ENCODE data around the gene ASB1.

ASB1 gene

DNA sequence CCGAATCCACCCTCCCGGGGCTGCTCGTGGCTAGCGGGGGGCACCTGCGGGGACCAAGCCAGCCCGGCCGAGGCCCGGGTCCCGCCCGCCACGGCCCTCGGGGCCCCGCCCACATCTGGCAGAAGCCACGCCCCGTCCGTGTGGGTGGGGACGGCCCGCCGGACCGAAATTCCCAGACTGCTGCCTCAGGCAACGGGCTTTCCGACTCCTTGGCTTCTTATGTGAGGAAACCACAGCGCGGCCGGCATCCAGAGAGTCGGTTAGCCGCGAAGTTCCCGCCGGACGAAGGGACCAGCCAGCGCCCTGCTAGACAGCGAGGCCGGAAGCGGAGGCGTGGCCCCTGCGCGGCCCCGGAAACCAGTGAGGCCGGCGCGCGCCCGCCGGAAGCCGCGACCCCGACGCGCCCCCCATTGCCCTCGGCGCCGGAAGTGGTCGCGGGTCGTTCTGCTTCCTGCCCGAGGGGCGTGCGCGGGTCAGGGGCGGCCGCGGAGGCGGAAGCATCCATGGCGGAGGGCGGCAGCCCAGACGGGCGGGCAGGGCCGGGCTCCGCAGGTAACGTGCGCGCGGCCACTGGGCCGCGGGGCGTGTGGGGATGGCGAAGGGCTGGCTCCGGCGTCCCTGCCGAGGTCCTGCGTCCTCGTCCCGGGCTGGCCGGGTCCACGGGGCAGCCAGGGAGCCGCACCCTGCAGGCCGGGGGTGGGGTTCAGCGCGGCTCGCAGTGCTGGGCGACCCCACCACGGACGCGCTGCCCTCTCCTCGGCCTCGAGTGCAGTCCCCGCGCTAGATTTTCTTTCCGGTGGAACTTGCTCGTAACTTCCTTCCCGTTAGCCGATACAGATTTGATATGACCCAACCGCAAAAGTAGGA, at the start of gene ASB1:
Gene ASB1 (plus strand): TSS at position 360 of the 867 bp plus-strand sequence. CDS start 144 bp downstream, at position 504.
- DNase-seq, result no peak

DNA sequence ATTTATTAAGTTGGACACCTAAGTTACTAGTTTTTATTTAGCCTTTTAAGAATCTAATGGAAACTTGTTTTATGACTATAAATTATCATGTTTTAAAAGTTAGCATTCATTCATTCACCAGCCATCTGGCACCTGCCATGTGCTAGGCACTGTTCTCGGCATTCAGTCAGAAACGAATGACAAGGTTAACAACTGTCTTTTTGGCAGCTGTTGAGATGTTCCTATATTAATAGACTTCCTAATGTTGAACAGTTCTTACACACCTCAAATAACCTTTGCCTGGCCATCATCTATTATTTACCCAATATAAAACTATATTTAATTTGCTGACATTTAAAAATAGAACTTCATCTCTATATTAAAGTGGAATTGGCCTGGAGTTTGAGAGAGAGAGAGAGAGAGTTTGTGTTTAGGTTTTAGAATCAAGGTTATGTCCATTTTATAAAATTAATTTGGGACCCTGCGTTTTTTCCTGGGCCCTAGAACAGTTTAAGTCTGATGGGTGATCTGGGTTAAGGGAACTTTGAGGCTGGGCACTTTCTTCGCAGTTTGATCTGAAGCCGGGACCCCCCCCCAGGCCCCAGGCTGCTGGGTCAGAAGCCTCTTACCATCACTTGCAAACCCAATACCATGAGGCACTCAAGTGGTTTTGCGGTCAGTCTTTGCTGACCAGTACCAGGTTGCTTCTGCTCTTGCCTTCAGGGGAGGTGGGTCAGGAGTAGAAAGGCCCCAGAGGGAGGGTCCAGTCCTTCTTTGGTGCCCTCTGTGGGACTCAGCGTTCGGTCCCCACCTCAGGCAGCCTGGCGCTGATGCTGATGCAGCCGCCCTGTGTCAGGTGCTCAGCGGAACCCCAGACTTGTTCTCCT, 48.3 kb upstream of the ASB1 start:
- no peak for DNase-seq

GRCh38 chr2:238379096-238379810, 47.5 kb upstream of the ASB1 start:
- no peak for DNase-seq

DNA sequence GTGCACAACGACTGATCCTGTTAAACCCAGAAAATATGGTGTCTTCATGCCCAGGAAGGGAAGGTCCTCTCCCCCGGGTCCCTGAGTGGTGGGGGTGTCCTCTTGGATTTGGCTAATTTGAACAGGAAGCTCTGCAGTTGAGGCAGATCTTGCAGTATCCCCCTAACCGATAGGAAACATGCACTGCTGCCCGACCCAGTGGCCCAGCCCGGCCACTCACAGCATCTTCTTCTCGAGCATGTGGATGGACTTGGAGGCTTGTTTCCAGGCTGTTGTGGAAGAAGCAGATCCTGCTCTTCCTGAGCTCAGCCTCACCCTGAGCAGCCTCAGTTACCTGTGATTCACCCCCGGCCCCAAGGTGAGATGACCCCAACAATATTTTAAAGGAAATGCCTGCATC, 46.4 kb upstream of the ASB1 start:
- DNase-seq, result no peak

DNA sequence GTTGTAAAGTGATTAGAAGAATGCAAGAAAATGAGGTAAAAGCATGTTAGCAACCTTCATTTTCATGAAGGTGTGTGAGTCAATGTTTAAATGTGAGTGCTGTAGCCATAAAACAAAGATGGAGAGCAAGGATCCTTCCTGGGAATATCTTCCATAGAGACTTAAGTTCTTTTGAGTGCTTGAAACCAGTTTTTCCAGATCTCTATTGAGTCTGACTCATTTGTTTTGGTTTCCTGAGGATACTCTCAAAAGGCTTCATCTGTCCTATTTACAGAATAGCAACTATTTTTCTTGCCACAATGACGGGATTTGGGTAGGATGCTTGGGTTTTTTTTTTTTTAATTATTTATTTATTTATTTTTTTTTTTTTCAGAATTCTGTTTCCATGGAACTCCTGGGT, 45.9 kb upstream of the ASB1 start:
- DNase-seq, result no peak

GRCh38 chr2:238381341-238382115, 45.2 kb upstream of the ASB1 start:
- no peak for DNase-seq

DNA sequence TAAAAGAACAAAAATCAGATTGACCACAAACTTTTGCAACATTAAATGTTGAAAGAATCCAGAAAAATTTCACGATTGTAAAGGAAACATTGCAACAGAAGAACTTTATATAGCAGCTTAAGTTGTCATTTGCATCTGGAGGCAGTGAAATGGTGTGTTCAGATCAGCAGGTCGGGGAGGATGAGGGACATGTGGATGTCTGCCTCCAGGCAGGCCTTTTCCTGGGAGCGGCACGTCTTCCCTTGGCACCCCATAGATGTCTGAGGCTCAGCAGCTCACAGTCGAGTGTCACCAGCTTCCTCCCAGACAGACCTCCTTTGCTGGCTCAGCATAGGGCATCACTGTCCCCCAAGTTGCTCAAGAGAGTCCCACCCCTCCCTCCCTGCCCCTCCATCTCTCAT, 44.3 kb upstream of the ASB1 start:
- DNase-seq, result no peak

GRCh38 chr2:238383135-238383534, 43.6 kb upstream of the ASB1 start:
- no peak for DNase-seq

DNA sequence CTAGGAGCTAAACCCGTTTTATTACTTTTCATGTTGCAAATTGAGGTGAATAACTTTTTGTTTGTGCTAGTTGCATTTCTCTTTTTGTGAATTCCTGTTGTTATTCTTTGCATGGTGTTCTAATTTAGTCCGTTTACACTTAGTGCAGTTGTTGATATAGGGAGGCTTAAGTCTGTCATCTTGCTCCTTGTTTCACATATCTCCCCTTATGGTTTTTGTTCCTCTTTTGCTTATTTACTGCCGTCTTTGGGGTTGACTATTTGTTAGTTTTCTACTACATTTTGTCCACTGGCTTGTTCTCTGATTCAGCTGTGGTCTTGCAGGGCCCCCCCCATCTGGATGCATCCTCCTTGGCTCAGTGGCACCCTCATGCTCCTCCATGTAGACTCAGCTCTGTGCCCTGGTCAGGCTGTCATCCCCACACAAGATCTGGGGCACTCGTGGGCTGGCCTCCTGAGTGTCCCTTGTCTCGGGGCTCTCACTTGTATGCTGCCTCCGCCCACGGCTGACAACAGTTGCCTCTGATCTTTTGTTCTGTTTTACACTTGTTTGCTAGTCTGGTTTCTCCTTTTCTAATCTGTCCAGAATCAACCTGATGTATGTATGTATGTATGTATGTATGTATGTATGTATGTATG, 42.9 kb upstream of the ASB1 start:
- no peak for DNase-seq

DNA sequence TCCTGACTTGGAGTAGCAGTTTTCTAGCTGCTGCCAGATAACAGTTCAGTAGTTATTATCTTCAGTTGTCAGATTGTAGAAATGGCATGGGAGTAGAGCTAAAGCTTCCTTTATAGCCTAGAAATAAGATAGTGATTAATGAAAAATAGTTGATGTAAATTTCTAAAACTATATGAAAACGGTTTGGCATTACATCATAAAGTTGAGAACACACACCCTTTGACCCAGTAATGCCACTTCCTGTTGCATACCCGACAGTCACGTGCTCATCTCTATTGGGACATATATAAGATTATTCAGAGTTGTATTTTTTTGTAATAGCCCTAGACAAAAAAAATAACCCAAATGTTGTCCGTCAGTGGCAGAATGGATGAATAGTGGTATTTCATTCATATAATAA, 39.4 kb upstream of the ASB1 start:
- no peak for DNase-seq

DNA sequence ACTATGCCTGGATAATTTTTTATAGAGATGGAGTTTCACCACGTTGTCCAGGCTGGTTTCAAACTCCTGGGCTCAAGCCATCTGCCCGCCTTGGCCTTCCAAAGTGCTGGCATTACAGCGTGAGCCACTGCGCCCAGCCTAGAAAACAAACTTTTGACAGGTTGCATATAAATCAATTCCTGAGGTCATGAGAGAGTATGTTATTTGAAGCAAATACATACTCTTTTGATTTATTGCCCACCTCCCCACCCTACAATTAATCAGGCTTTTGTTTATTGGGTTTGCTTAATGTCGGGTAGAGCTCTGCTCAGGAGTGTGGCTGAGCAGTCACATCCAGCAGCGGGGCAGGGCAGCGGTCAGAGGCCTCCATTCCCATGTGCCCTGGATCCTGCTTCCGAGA, 37.9 kb upstream of the ASB1 start:
- no peak for DNase-seq

- peak; percentile 61 for DNase-seq
Measured at GRCh38 chr2:238389988-238390589, 36.6 kb upstream of the ASB1 start.

DNA sequence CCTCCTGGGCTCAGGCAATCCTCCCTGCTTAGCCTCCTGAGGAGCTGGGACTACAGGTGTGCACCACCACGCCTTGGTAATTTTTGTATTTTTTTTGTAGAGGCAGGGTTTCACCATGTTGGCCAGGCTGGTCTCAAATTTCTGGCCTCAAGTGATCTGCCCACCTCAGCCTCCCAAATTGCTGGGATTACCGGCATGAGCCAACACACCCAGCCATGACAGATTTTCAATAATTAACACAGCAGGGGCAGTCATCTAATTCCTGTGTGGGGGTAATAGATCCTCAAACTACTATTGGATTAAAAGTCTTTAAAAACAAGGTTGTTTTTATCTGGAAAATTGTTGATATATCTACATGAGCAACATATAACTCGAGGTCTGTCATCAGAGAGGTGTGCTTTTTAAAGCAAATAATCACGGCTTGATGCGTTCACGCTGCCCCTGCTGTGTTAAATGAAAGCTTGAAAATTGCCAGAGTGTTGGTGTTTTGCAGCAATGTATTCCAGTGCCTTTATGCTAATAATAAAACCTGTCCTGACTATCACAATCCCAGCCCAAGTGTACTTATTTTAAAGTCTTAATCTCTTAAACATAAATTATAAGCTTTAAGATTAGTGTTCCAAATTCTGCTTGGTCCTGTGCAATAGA, 35.6 kb upstream of the ASB1 start:
- no peak for DNase-seq

DNA sequence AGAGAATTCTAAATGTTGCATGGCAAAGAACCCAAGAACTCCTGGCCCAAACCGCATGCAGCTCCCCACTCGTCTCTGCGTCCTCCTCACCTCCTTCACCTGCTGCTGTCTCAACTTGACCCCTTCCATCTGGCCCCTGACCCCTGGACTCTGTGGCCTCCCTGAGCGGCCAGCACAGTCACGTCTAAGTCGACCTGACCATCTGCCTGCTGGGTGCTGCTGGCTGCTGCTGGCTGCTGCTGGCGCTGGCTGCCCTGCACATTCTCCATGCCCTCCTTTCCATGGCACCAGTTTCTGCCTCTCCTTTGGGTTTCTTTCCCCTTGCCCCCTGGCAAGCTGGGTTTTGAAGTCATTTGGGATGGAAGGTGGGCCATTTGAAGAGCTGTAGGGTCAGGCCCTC, 30.1 kb upstream of the ASB1 start:
- no peak for DNase-seq

DNA sequence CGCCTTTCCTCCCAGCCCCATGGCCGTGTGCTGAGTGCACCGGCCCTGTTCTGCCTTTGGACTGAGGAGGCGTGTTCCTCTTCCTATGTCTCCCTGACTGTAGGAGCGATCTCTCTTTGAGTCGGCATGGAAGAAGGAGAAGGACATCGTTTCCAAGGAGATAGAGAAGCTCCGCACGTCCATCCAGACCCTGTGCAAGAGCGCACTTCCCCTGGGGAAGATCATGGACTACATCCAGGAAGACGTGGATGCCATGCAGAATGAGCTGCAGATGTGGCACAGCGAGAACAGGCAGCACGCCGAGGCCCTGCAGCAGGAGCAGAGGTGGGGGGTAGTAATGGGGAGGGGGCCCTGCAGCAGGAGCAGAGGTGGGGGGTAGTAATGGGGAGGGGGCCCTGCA, 29.4 kb upstream of the ASB1 start:
- no peak for DNase-seq

DNA sequence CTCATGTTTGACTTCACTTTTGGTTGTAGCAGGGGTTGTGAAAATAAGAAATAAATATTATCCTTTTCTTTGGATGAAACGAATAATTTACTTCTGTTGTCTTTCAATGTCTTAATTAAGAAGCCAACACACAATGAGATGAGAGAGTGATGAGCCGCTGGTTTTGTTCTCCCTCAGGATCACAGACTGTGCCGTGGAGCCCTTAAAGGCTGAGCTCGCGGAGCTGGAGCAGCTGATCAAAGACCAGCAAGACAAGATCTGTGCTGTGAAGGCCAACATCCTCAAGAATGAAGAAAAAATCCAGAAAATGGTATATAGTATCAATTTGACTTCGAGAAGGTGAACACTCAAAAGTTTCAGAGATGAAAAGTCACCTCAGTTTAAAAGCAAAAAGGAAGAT, 28.1 kb upstream of the ASB1 start:
- DNase-seq, result no peak

DNA sequence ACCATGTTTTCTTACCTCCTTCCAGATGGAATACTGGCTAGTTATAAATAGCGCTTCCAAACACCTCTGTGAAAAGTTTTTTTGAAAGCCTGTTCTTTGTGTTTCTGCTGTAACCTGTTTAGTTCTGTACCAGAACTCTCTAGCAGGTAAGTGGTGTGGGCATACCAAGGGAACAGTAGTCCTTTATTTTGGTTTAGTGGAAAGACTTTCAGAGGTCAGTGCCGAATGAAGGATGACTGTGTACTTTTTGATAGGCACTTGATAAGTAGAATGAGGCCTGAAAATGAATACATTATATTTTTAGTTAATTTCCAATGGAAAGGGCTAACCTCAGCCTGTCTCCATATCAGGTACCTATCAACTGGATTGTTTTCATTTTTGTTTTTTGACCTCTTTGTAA, 27.6 kb upstream of the ASB1 start:
- DNase-seq, result no peak

DNA sequence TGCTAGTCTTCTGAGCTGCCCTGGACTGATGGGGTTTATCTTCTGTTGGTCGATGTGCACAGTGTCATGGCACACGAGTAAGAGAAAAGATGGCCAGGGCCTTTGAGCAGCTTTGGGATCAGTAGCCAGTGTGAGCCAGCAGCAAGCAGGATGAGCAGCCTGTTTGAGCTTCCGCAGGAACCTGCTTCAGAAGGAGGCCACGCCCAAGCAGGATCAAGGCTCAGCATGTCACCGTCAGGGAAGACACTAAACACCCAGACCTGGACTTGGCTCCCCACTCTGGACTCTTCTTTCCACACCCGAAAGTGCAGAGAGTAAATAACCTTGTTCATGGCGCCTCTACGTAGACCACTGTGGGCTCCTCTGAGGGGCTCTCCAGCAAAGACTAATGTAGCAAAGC, 25.2 kb upstream of the ASB1 start:
- DNase-seq, result no peak

DNA sequence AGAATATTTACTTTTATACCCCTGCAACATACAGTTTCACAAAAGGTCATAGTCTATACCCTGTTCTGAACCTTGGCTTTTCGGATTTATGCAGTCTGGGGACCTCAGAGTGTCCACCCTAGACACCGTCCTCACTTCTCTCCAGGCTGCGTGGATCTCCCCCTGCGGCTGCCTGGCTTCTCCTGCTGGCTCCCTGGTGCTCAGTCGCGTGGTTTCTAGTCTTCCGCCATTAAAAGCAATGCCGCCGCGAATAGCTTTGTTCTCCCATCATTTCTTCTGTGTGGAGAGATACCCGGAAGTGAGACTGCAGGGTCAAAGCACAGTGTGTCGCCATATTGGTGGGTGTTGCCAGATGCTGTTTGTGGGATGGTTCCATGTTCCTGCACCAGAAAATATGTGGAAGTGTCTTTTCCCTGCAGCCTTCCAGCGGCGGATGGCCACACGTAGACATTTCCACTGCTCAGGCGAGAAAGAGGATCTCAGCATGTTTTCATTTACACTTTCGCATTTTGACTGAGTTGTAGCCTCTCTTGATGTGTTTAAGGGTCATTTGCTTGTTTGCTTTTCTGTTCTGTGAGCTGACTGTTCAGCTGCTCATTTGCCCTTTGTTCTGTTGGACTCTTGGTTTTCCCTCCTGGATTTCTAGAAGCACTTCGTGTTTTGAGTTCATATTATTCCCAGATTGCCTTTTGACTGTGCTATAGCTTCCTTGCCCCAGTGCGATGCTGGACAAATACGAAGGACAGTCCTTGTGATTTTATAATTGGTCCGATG, 22.9 kb upstream of the ASB1 start:
- DNase-seq, result no peak
